Breast epithelium (tissue), 4 donors: Measurements from ENCODE around the gene TPST2. TPM values are rescaled to one million over a fixed set of nuclear protein-coding genes. Genes with fewer than 3 reads are reported as not detected.

Source experiments
- DNase-seq, 2 donors: peaks; one replicate each; pipeline ENCODE4 v3.0.0-alpha.2; 2019; ENCODE audit warnings: low spot score in 2 of 2
- H3K27ac ChIP-seq, 2 donors: fragments of 200-600 bp; sonication (generic) in 1 of 2; one replicate each; pipeline ENCODE4 v1.5.1; 2016 to 2019; ENCODE audit warnings: mild to moderate bottlenecking in 1 of 2
- H3K27me3 ChIP-seq, 2 donors: fragments of 200-600 bp; sonication (generic) in 1 of 2; one replicate each; pipeline versions ENCODE4 v1.5.1 to v1.6.0; 2017 to 2019; ENCODE audit warnings: control low read depth in 1 of 2, mild to moderate bottlenecking in 1 of 2
- H3K36me3 ChIP-seq: fragments of 200-600 bp; one replicate; pipeline ENCODE4 v1.5.1; 2019
- H3K4me1 ChIP-seq, 2 donors: fragments of 200-600 bp; sonication (generic); one replicate each; pipeline ENCODE4 v1.5.1; 2016 to 2019; ENCODE audit warnings: control low read depth in 1 of 2
- H3K4me3 ChIP-seq, 3 donors: fragments of 200-600 bp; sonication (generic); 1 replicate in 2 of 3; 2 replicates in 1 of 3; pipeline ENCODE4 v1.5.1; 2016 to 2019; ENCODE audit warnings: mild to moderate bottlenecking in 3 of 3, moderate library complexity in 2 of 3
- H3K9me3 ChIP-seq, 2 donors: fragments of 200-600 bp; sonication (generic) in 1 of 2; one replicate each; pipeline ENCODE4 v1.5.1; 2016 to 2019; ENCODE audit warnings: control low read depth in 1 of 2
- CTCF ChIP-seq, 3 donors: fragments of 450-650 bp; IDR thresholded peaks; one replicate each; pipeline ENCODE4 v1.5.1; 2016 to 2017; ENCODE audit warnings: antibody characterized with exemption in 3 of 3, mild to moderate bottlenecking in 3 of 3, moderate library complexity in 3 of 3
- POLR2A ChIP-seq: fragments of 450-650 bp; IDR thresholded peaks from one replicate; pipeline ENCODE4 v1.6.1; 2016; ENCODE audit warnings: antibody characterized with exemption, mild to moderate bottlenecking, moderate library complexity
- POLR2AphosphoS5 ChIP-seq, 3 donors: sonication (generic); formaldehyde crosslinking; IDR thresholded peaks; one replicate each; pipeline ENCODE4 v1.6.1; 2017; ENCODE audit warnings: antibody characterized with exemption in 3 of 3
- intact Hi-C: fragments of 100-400 bp; cut with DNase I; formaldehyde crosslinking; loops from one replicate; pipeline ENCODE4 v1.15.1; 2023; ENCODE audit warnings: low total_unique reads
- total RNA-seq, 3 donors: library from RNA; depleted of rRNA; stranded (reverse); fragments of >200 nt; gene quantifications; one replicate each; pipeline ENCODE4 v1.1.0, GENCODE V29; 2016

The TPST2 gene
- total RNA-seq, 3 donors from 2014 or later, result 36.6 to 81.9 (median 59.8) TPM

GRCh38 chr22:26580240-26580962, 9.5 kb downstream of the TPST2 start:
- no peaks in the 10 kb centered on the region for H3K36me3 ChIP-seq
- no peaks in the 10 kb centered on the region for H3K4me1 ChIP-seq
- no peaks in the 10 kb centered on the region for H3K9me3 ChIP-seq
- DNase-seq, result no peak
- no peak overlapping the region for H3K27ac ChIP-seq
- H3K27me3 ChIP-seq, result no peaks in the 10 kb centered on the region
- TF ChIP-seq POLR2AphosphoS5 (IDR thresholded peaks at IDR 0.05) (no peak), CTCF (IDR thresholded peaks at IDR 0.05) (no peak), POLR2A (no peak)
- H3K4me3 ChIP-seq, result no peak overlapping the region
- intact Hi-C loops, result no loop called here

GRCh38 chr22:26579331-26579886, 10.5 kb downstream of the TPST2 start:
- intact Hi-C loops, result no loop called here
- H3K27me3 ChIP-seq, result no peaks in the 10 kb centered on the region
- H3K27ac ChIP-seq, result no peak overlapping the region
- no peaks in the 10 kb centered on the region for H3K9me3 ChIP-seq
- TF ChIP-seq CTCF (IDR thresholded peaks at IDR 0.05) (no peak), POLR2A (no peak), POLR2AphosphoS5 (IDR thresholded peaks at IDR 0.05) (no peak)
- H3K4me3 ChIP-seq, result no peak overlapping the region
- no peaks in the 10 kb centered on the region for H3K4me1 ChIP-seq
- DNase-seq, result no peak
- no peaks in the 10 kb centered on the region for H3K36me3 ChIP-seq

- Histone ChIP-seq H3K27ac (no peak overlapping the region), H3K4me1 (no peaks in the 10 kb centered on the region), H3K4me3 (no peak overlapping the region), H3K27me3 (no peaks in the 10 kb centered on the region), H3K9me3 (no peaks in the 10 kb centered on the region), H3K36me3 (no peaks in the 10 kb centered on the region)
- TF ChIP-seq POLR2AphosphoS5 (IDR thresholded peaks at IDR 0.05) (no peak), POLR2A (no peak), CTCF (IDR thresholded peaks at IDR 0.05) (no peak)
- intact Hi-C loops, result no loop called here
- no peak for DNase-seq
These were observed 12.9 kb downstream of the TPST2 start for GRCh38 chr22:26577081-26577480.

GRCh38 chr22:26576026-26576680, 13.8 kb downstream of the TPST2 start:
- no peak for TF ChIP-seq POLR2AphosphoS5 (IDR thresholded peaks at IDR 0.05)
- no peak for TF ChIP-seq POLR2A
- no peak for TF ChIP-seq CTCF (IDR thresholded peaks at IDR 0.05)
- H3K9me3 ChIP-seq, result no peaks in the 10 kb centered on the region
- H3K36me3 ChIP-seq, result no peaks in the 10 kb centered on the region
- no peaks in the 10 kb centered on the region for H3K4me1 ChIP-seq
- no peak overlapping the region for H3K4me3 ChIP-seq
- intact Hi-C loops, result no loop called here
- no peaks in the 10 kb centered on the region for H3K27me3 ChIP-seq
- DNase-seq, result no peak
- H3K27ac ChIP-seq, result no peak overlapping the region
